ENCODE results near the gene ZMYM1.

DNA sequence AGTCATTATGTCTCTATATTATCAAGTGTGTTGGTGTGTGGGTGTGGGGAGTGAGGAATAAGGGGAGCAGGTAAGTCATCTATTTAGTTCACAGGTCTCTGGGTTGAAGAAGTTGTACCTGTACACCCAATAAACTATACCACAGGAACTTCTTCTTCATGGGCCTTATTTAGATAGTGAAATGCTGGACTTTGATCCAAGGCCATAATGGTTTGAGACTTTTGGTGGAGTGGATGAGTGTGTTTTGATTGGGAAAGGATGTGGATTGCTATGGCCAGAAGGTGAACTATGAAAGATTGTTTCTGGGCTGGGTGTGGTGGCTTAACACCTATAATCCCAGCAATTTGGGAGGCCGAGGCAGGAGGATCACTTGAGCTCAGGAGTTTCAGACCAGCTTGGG, 40.5 kb upstream of the ZMYM1 start:
- no peak for TF ChIP-seq POLR2A (IDR thresholded peaks at IDR 0.05; ENCODE audit: low read depth)
- TF ChIP-seq, protein P1, sequence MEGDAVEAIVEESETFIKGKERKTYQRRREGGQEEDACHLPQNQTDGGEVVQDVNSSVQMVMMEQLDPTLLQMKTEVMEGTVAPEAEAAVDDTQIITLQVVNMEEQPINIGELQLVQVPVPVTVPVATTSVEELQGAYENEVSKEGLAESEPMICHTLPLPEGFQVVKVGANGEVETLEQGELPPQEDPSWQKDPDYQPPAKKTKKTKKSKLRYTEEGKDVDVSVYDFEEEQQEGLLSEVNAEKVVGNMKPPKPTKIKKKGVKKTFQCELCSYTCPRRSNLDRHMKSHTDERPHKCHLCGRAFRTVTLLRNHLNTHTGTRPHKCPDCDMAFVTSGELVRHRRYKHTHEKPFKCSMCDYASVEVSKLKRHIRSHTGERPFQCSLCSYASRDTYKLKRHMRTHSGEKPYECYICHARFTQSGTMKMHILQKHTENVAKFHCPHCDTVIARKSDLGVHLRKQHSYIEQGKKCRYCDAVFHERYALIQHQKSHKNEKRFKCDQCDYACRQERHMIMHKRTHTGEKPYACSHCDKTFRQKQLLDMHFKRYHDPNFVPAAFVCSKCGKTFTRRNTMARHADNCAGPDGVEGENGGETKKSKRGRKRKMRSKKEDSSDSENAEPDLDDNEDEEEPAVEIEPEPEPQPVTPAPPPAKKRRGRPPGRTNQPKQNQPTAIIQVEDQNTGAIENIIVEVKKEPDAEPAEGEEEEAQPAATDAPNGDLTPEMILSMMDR (IDR thresholded peaks at IDR 0.05): no peak
